H1 (cell line): ENCODE data around the gene ARHGAP26. TPM values are rescaled to one million over a fixed set of nuclear protein-coding genes. Genes with fewer than 3 reads are reported as not detected.

Experiments
- CTCF ChIA-PET: fragments of 300-600 bp; sonication (Branson Sonifier 250); formaldehyde crosslinking; loops from one replicate; lab custom pipeline; 2021; ENCODE audit not compliant: partially characterized antibody; lab: Charles Lee
- POLR2A ChIA-PET: fragments of 300-600 bp; sonication (Branson Sonifier 250); formaldehyde crosslinking; loops from one replicate; lab custom pipeline; 2021; ENCODE audit warnings: inconsistent platforms; ENCODE audit not compliant: partially characterized antibody; lab: Charles Lee
- DNase-seq, 2 experiments: peaks; one replicate each; pipeline versions ENCODE4 v3.0.0 to v3.0.0-alpha.2; 2010 to 2022; ENCODE audit warnings: low spot score in 2 of 2, low read depth in 1 of 2, mixed read lengths in 1 of 2
- FAIRE-seq: peaks from 2 replicates; lab custom pipeline; 2011; peaks lifted over from hg19 to GRCh38; lab: Jason Lieb, UNC
- H2AFZ ChIP-seq: 2 replicates; pipeline ENCODE4 v1.8.1; 2012; ENCODE audit warnings: low read length, inconsistent platforms
- H2AK5ac ChIP-seq: 2 replicates; pipeline ENCODE4 v1.6.1; 2013; ENCODE audit warnings: low read depth, low read length
- H2BK120ac ChIP-seq: replicated peaks from 2 replicates; pipeline ENCODE3; 2013; ENCODE audit warnings: low read depth, low read length, inconsistent platforms
- H2BK12ac ChIP-seq: 2 replicates; pipeline ENCODE4 v1.6.1; 2013; ENCODE audit warnings: low read depth, low read length
- H2BK15ac ChIP-seq: 2 replicates; pipeline ENCODE4 v1.6.1; 2013; ENCODE audit warnings: low read length
- H2BK20ac ChIP-seq: 2 replicates; pipeline ENCODE4 v1.6.1; 2013; ENCODE audit warnings: low read length
- H2BK5ac ChIP-seq: 2 replicates; pipeline ENCODE4 v1.6.1; 2013; ENCODE audit warnings: low read depth, low read length
- H3K14ac ChIP-seq: 2 replicates; pipeline ENCODE4 v1.6.1; 2013; ENCODE audit warnings: inconsistent platforms; ENCODE audit not compliant: insufficient read length
- H3K18ac ChIP-seq: 2 replicates; pipeline ENCODE4 v1.6.1; 2013; ENCODE audit warnings: low read length; ENCODE audit errors: extremely low read depth
- H3K23ac ChIP-seq: 2 replicates; pipeline ENCODE4 v1.6.1; 2013; ENCODE audit warnings: inconsistent platforms; ENCODE audit not compliant: insufficient read length
- H3K23me2 ChIP-seq: 2 replicates; pipeline ENCODE4 v1.6.1; 2013; ENCODE audit warnings: low read depth, low read length
- H3K27ac ChIP-seq: 2 replicates; pipeline ENCODE4 v1.6.1; 2011; ENCODE audit warnings: low read depth, low read length, inconsistent platforms
- H3K27me3 ChIP-seq, 4 experiments: replicated peaks in 1 of 4; 1 replicate in 1 of 4; 2 replicates in 3 of 4; pipeline versions ENCODE4 v1.6.1 to v1.8.1; 2011 to 2013; ENCODE audit warnings: low read length in 3 of 4, mild to moderate bottlenecking in 3 of 4, inconsistent platforms in 2 of 4, mixed read lengths in 2 of 4, moderate library complexity in 1 of 4; ENCODE audit not compliant: control insufficient read depth in 3 of 4, insufficient read depth in 3 of 4; ENCODE audit errors: extremely low read depth in 1 of 4
- H3K36me3 ChIP-seq, 4 experiments: 2 replicates each; pipeline versions ENCODE4 v1.6.1 to v1.8.1; 2011 to 2013; ENCODE audit warnings: mild to moderate bottlenecking in 4 of 4, low read length in 3 of 4, moderate library complexity in 2 of 4, control low read depth in 1 of 4, inconsistent platforms in 1 of 4; ENCODE audit not compliant: insufficient read depth in 4 of 4, control insufficient read depth in 2 of 4
- H3K4ac ChIP-seq: replicated peaks from 2 replicates; pipeline ENCODE3; 2013; ENCODE audit warnings: low read length, low read depth, mixed read lengths, inconsistent platforms; ENCODE audit not compliant: insufficient read length
- H3K4me1 ChIP-seq, 4 experiments: replicated peaks in 1 of 4; 1 replicate in 1 of 4; 2 replicates in 3 of 4; pipeline versions ENCODE4 v1.6.1 to v1.8.1; 2011 to 2013; ENCODE audit warnings: low read length in 3 of 4, inconsistent platforms in 2 of 4, mixed read lengths in 1 of 4; ENCODE audit not compliant: insufficient read depth in 4 of 4, control insufficient read depth in 3 of 4
- H3K4me2 ChIP-seq, 2 experiments: 2 replicates each; pipeline versions ENCODE4 v1.6.1 to v1.8.1; 2011 to 2013; ENCODE audit warnings: low read depth in 2 of 2, low read length in 2 of 2, control low read depth in 1 of 2, inconsistent platforms in 1 of 2, mild to moderate bottlenecking in 1 of 2; ENCODE audit not compliant: insufficient read depth in 1 of 2
- H3K4me3 ChIP-seq, 4 experiments: fragments of 200-600, 300-600 bp in 1 of 4; sonication (generic), shearing (Covaris generic), sonication (Bioruptor Twin) in 1 of 4; 2 replicates each; pipeline versions ENCODE4 v1.5.1 to v1.8.1; 2011 to 2016; ENCODE audit warnings: low read length in 4 of 4, low read depth in 3 of 4, control low read depth in 2 of 4, inconsistent platforms in 2 of 4, mild to moderate bottlenecking in 2 of 4, mixed read lengths in 1 of 4, moderate library complexity in 1 of 4; ENCODE audit not compliant: insufficient read depth in 2 of 4; ENCODE audit errors: extremely low read depth in 1 of 4
- H3K56ac ChIP-seq: replicated peaks from 2 replicates; pipeline ENCODE3; 2013; ENCODE audit warnings: low read depth, mild to moderate bottlenecking, mixed read lengths, low read length, inconsistent platforms; ENCODE audit not compliant: insufficient read length
- H3K79me1 ChIP-seq: 2 replicates; pipeline ENCODE4 v1.6.1; 2013; ENCODE audit warnings: low read depth, low read length, control low read depth
- H3K79me2 ChIP-seq, 2 experiments: 2 replicates each; pipeline versions ENCODE4 v1.6.1 to v1.8.1; 2012 to 2013; ENCODE audit warnings: low read length in 2 of 2, mild to moderate bottlenecking in 2 of 2, inconsistent platforms in 1 of 2; ENCODE audit not compliant: insufficient read depth in 2 of 2, control insufficient read depth in 1 of 2
- H3K9ac ChIP-seq, 4 experiments: replicated peaks in 1 of 4; 1 replicate in 1 of 4; 2 replicates in 3 of 4; pipeline versions ENCODE4 v1.6.1 to v1.8.1; 2011 to 2013; ENCODE audit warnings: low read depth in 3 of 4, low read length in 3 of 4, control low read depth in 2 of 4, mild to moderate bottlenecking in 2 of 4, moderate library complexity in 2 of 4, inconsistent platforms in 1 of 4; ENCODE audit errors: extremely low read depth in 1 of 4
- H3K9me3 ChIP-seq, 2 experiments: 2 replicates each; pipeline versions ENCODE4 v1.6.1 to v1.8.1; 2012 to 2013; ENCODE audit warnings: mild to moderate bottlenecking in 2 of 2, moderate library complexity in 2 of 2, control low read depth in 1 of 2, inconsistent platforms in 1 of 2, low read depth in 1 of 2, low read length in 1 of 2, mixed read lengths in 1 of 2; ENCODE audit not compliant: insufficient read depth in 2 of 2
- H4K20me1 ChIP-seq, 2 experiments: replicated peaks in 1 of 2; 2 replicates each; pipeline versions ENCODE3 to v1.8.1; 2011 to 2013; ENCODE audit warnings: inconsistent platforms in 2 of 2, low read length in 2 of 2, mild to moderate bottlenecking in 1 of 2; ENCODE audit not compliant: insufficient read depth in 2 of 2, control insufficient read depth in 1 of 2
- H4K5ac ChIP-seq: 2 replicates; pipeline ENCODE4 v1.6.1; 2013; ENCODE audit warnings: low read length, low read depth, mixed read lengths, inconsistent platforms; ENCODE audit not compliant: insufficient read length
- H4K8ac ChIP-seq: 2 replicates; pipeline ENCODE4 v1.8.0; 2013; ENCODE audit warnings: mild to moderate bottlenecking, moderate library complexity, low read length, inconsistent platforms; ENCODE audit not compliant: insufficient read depth; ENCODE audit errors: extremely low read depth
- H4K91ac ChIP-seq: replicated peaks from 2 replicates; pipeline ENCODE3; 2013; ENCODE audit warnings: low read length, mixed read lengths, inconsistent platforms; ENCODE audit not compliant: insufficient read length
- EP300 ChIP-seq, 2 experiments: IDR thresholded peaks; 1 replicate in 1 of 2; 2 replicates in 1 of 2; pipeline ENCODE4 v1.6.1; 2011 to 2012; ENCODE audit warnings: low read depth in 2 of 2, low read length in 2 of 2, mild to moderate bottlenecking in 2 of 2, borderline replicate concordance in 1 of 2, inconsistent platforms in 1 of 2, moderate library complexity in 1 of 2
- EZH2 ChIP-seq: fragments of 200-600 bp; sonication (generic); IDR thresholded peaks from 2 replicates; pipeline ENCODE4 v1.7.1; 2012; ENCODE audit warnings: low read depth, mild to moderate bottlenecking, moderate library complexity, low read length, inconsistent platforms; ENCODE audit not compliant: severe bottlenecking
- FOSL1 ChIP-seq: IDR thresholded peaks from 2 replicates; pipeline ENCODE4 v1.6.1; 2011; ENCODE audit warnings: mild to moderate bottlenecking, low read depth, low read length, moderate library complexity; ENCODE audit not compliant: insufficient read depth
- HDAC2 ChIP-seq, 2 experiments: fragments of 300-600 bp in 1 of 2; sonication (generic) in 1 of 2; IDR thresholded peaks; 2 replicates each; pipeline ENCODE4 v1.6.1; 2011 to 2012; ENCODE audit warnings: low read depth in 2 of 2, low read length in 2 of 2, mild to moderate bottlenecking in 2 of 2, moderate library complexity in 2 of 2, borderline replicate concordance in 1 of 2, inconsistent platforms in 1 of 2
- JUN ChIP-seq: IDR thresholded peaks from 2 replicates; pipeline ENCODE4 v1.6.1; 2011; ENCODE audit warnings: low read depth, mild to moderate bottlenecking, improper control_type of control experiment, low read length
- MAFK ChIP-seq: IDR thresholded peaks from 2 replicates; pipeline ENCODE4 v1.6.1; 2012; ENCODE audit warnings: low read depth, mild to moderate bottlenecking, improper control_type of control experiment, low read length
- POLR2A ChIP-seq, 2 experiments: IDR thresholded peaks; 1 replicate in 1 of 2; 2 replicates in 1 of 2; pipeline ENCODE4 v1.6.1; 2011; ENCODE audit warnings: low read depth in 2 of 2, low read length in 2 of 2, mild to moderate bottlenecking in 2 of 2; ENCODE audit errors: control extremely low read depth in 1 of 2
- POU5F1 ChIP-seq: IDR thresholded peaks from 2 replicates; pipeline ENCODE4 v1.6.1; 2011; ENCODE audit warnings: low read depth, mild to moderate bottlenecking, low read length, moderate library complexity
- RAD21 ChIP-seq, 2 experiments: IDR thresholded peaks in 1 of 2; conservative IDR thresholded peaks in 1 of 2; 2 replicates each; pipeline ENCODE4 v1.6.1; 2011; ENCODE audit warnings: low read depth in 2 of 2, low read length in 2 of 2, improper control_type of control experiment in 1 of 2, inconsistent platforms in 1 of 2, mild to moderate bottlenecking in 1 of 2, moderate library complexity in 1 of 2
- RFX5 ChIP-seq: IDR thresholded peaks from 2 replicates; pipeline ENCODE4 v1.6.1; 2011; ENCODE audit warnings: low read depth, low read length, improper control_type of control experiment, borderline replicate concordance
- RXRA ChIP-seq: IDR thresholded peaks from 2 replicates; pipeline ENCODE4 v1.6.1; 2011; ENCODE audit warnings: low read depth, mild to moderate bottlenecking, low read length, moderate library complexity; ENCODE audit not compliant: insufficient read depth
- SP2 ChIP-seq: IDR thresholded peaks from 2 replicates; pipeline ENCODE4 v1.6.1; 2012; ENCODE audit warnings: mild to moderate bottlenecking, low read length, inconsistent platforms
- TCF12 ChIP-seq: IDR thresholded peaks from 2 replicates; pipeline ENCODE4 v1.6.1; 2011; ENCODE audit warnings: low read depth, mild to moderate bottlenecking, low read length
- TEAD4 ChIP-seq: IDR thresholded peaks from 2 replicates; pipeline ENCODE4 v1.6.1; 2012; ENCODE audit warnings: low read depth, low read length, inconsistent platforms, mixed read lengths
- WGBS, 2 experiments: shearing (Covaris generic) in 1 of 2; methylation state at CpG; one replicate each; pipeline versions ENCODE4 v1.1.6 to v1.1.7; 2013 to 2015; ENCODE audit warnings: low lambda C conversion rate in 2 of 2, mixed read lengths in 2 of 2, inconsistent platforms in 1 of 2, low coverage in 1 of 2, missing lambda C conversion rate in 1 of 2; ENCODE audit not compliant: insufficient replicate concordance in 2 of 2, insufficient coverage in 1 of 2, insufficient read length in 1 of 2; ENCODE audit errors: extremely low coverage in 1 of 2, missing lambda C conversion rate in 1 of 2; 5-methylcytosine and 5-hydroxymethylcytosine counted together
- polyA plus RNA-seq, 7 experiments: library from polyadenylated mRNA; depleted of rRNA in 3 of 7; stranded (reverse) in 5 of 7; unstranded in 2 of 7; fragments of >200 nt in 5 of 7; fragments of 200-250 nt in 2 of 7; gene quantifications; 1 replicate in 5 of 7; 2 replicates in 1 of 7; 4 replicates in 1 of 7; pipeline versions ENCODE4 v1.2.1 to v1.2.3, GENCODE V29; 2011 to 2013; ENCODE audit warnings: missing spikeins in 2 of 7, mixed read lengths in 2 of 7
- total RNA-seq: library from RNA; stranded (reverse); fragmentation: NEBNext Ultra II Directional; extraction: Animal tissue kit (Norgen Biotek cat#: 25700); gene quantifications from 2 replicates; pipeline ENCODE4 v1.2.1, GENCODE V29; 2021

ARHGAP26 gene
- total and polyA plus RNA-seq, 2 of the 8 experiments (the other 6 are each of a cell fraction or from before 2014, with no cell fraction given): 7.1 to 24.8 TPM

GRCh38 chr5:142813220-142813619 lies 43.0 kb downstream of the ARHGAP26 start:
- Histone ChIP-seq H2BK120ac (no peak overlapping the region), H3K4me1 (peaks cover 0 to 10% (median 6%) of the 10 kb centered on the region in 4 experiments; a peak in 3 of 7 replicates), H3K79me1 (peaks cover 10% of the 10 kb centered on the region), H2BK15ac (no peak overlapping the region), H4K5ac (no peak overlapping the region), H3K27me3 (no peaks in the 10 kb centered on the region; a peak in 1 of 7 replicates), H4K20me1 (peaks cover 0 to 4% of the 10 kb centered on the region in 2 experiments), H2BK20ac (no peak overlapping the region), H3K9me3 (no peaks in the 10 kb centered on the region), H2BK12ac (no peak overlapping the region), H2AFZ (no peak overlapping the region), H3K4me2 (no peak overlapping the region), H3K4ac (no peak overlapping the region), H3K27ac (no peak overlapping the region), H3K79me2 (peaks cover 0 to 34% of the 10 kb centered on the region in 2 experiments; a peak in 2 of 4 replicates), H4K91ac (no peak overlapping the region), H3K23me2 (no peaks in the 10 kb centered on the region), H3K18ac (no peak overlapping the region), H2BK5ac (no peak overlapping the region), H3K23ac (no peak overlapping the region), H3K4me3 (no peak overlapping the region), H3K36me3 (no peaks in the 10 kb centered on the region), H3K56ac (no peak overlapping the region), H3K14ac (no peak overlapping the region), H4K8ac (no peak overlapping the region), H3K9ac (no peak overlapping the region), H2AK5ac (no peak overlapping the region)
- CTCF ChIA-PET: no interaction called here
- 95% methylated on average over 3 of the region's 3 CpGs; no CpG with 5 or more reads in 1 of the 2 experiments for WGBS, 2 experiments
- POLR2A ChIA-PET: no interaction called here
- FAIRE-seq (no peak), DNase-seq (no peak)
- TF ChIP-seq EP300 (IDR thresholded peaks at IDR 0.05; ENCODE audit: borderline replicate concordance in 1 of 2, low read depth in 2 of 2, low read length in 2 of 2) (no peak), POU5F1 (no peak), EZH2 (no peak), RAD21 (IDR thresholded peaks at IDR 0.05 in 1 of 2, conservative IDR thresholded peaks at IDR 0.05 in 1 of 2; ENCODE audit: low read depth in 2 of 2, low read length in 2 of 2) (no peak), SP2 (no peak), MAFK (no peak), JUN (no peak), RXRA (no peak), HDAC2 (IDR thresholded peaks at IDR 0.05; ENCODE audit: borderline replicate concordance in 1 of 2, low read depth in 2 of 2, low read length in 2 of 2) (no peak), TEAD4 (no peak), TCF12 (no peak), RFX5 (no peak), POLR2A (IDR thresholded peaks at IDR 0.05; ENCODE audit: control extremely low read depth in 1 of 2, low read depth in 2 of 2, low read length in 2 of 2) (no peak), FOSL1 (no peak)
